ENCODE measurements around the gene TIMM17A.

The TIMM17A gene

DNA sequence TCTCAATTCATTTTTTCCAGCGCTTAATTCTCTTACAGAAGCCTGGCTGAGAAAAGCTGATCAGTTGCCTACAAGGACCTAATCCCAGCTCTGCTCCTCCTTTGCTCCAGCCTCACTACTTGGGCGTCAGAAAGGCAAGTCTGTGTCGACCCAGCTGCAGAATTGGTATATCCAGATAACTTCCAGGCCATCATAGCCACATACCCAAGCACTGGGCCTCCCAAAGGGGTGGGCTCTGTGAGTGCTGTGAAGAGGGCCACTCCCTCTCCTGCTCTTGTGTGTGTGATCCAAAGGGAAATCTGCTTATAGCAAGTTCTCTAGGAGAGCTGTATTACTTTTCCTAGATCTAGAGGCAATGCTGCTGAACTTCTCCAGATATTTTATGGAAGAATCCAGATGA is 27.0 kb upstream of the TIMM17A start:
- Histone ChIP-seq H3F3A (ENCODE audit: low read depth) (no peaks in the 10 kb centered on the region), H3K9ac (ENCODE audit: low read depth, low read length, poor library complexity, severe bottlenecking) (no peak overlapping the region), H3K27me3 (ENCODE audit: insufficient read depth, low read length, poor library complexity, severe bottlenecking) (no peaks in the 10 kb centered on the region), H3K4me2 (ENCODE audit: low read depth, low read length, poor library complexity, severe bottlenecking) (no peak overlapping the region), H3K4me3 (ENCODE audit: low read length, poor library complexity, severe bottlenecking) (no peak overlapping the region), H3K9me2 (replicated peaks; ENCODE audit: low read depth, low read length) (no peaks in the 10 kb centered on the region), H3K4me1 (ENCODE audit: insufficient read depth, low read length, poor library complexity, severe bottlenecking) (no peaks in the 10 kb centered on the region), H3K79me2 (ENCODE audit: insufficient read depth, low read length) (no peaks in the 10 kb centered on the region), H3K9me3 (ENCODE audit: insufficient read depth, low read depth, low read length) (no peaks in the 10 kb centered on the region), H4K20me1 (ENCODE audit: insufficient read depth, low read length, poor library complexity, severe bottlenecking) (no peaks in the 10 kb centered on the region), H2AFZ (ENCODE audit: low read length) (no peak overlapping the region), H3K36me3 (ENCODE audit: insufficient read depth, low read length) (no peaks in the 10 kb centered on the region)
- TF ChIP-seq, protein P1, sequence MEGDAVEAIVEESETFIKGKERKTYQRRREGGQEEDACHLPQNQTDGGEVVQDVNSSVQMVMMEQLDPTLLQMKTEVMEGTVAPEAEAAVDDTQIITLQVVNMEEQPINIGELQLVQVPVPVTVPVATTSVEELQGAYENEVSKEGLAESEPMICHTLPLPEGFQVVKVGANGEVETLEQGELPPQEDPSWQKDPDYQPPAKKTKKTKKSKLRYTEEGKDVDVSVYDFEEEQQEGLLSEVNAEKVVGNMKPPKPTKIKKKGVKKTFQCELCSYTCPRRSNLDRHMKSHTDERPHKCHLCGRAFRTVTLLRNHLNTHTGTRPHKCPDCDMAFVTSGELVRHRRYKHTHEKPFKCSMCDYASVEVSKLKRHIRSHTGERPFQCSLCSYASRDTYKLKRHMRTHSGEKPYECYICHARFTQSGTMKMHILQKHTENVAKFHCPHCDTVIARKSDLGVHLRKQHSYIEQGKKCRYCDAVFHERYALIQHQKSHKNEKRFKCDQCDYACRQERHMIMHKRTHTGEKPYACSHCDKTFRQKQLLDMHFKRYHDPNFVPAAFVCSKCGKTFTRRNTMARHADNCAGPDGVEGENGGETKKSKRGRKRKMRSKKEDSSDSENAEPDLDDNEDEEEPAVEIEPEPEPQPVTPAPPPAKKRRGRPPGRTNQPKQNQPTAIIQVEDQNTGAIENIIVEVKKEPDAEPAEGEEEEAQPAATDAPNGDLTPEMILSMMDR (conservative IDR thresholded peaks at IDR 0.05; ENCODE audit: low read length): no peak
- TF ChIP-seq EZH2phosphoT487 (IDR thresholded peaks at IDR 0.05; ENCODE audit: borderline replicate concordance): no peak

DNA sequence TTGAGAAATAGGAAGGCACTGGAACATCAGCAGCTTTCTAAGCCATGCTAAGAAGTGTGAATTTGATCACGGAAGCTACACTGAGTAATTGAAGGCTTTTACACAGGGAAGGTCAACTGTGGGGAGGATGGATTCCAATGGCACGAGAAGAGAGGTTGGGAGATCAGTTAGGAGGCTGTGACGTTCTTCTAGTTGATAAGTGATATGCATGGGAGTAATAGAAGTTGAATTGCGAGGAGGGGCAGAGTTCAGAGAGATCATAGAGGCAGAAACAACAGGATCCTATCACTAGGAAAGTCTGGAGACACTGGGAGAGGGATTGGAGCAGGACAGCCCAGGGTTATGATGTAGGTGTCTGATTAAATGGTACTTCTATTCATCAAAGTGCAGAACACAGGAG is 25.2 kb upstream of the TIMM17A start:
- Histone ChIP-seq H3K36me3 (ENCODE audit: insufficient read depth, low read length) (no peaks in the 10 kb centered on the region), H3K9me3 (ENCODE audit: insufficient read depth, low read depth, low read length) (no peaks in the 10 kb centered on the region), H3K4me3 (ENCODE audit: low read length, poor library complexity, severe bottlenecking) (no peak overlapping the region), H3K79me2 (ENCODE audit: insufficient read depth, low read length) (no peaks in the 10 kb centered on the region), H3K9ac (ENCODE audit: low read depth, low read length, poor library complexity, severe bottlenecking) (no peak overlapping the region), H3K27me3 (ENCODE audit: insufficient read depth, low read length, poor library complexity, severe bottlenecking) (no peaks in the 10 kb centered on the region), H3F3A (ENCODE audit: low read depth) (no peaks in the 10 kb centered on the region), H2AFZ (ENCODE audit: low read length) (no peak overlapping the region), H3K4me1 (ENCODE audit: insufficient read depth, low read length, poor library complexity, severe bottlenecking) (no peaks in the 10 kb centered on the region), H4K20me1 (ENCODE audit: insufficient read depth, low read length, poor library complexity, severe bottlenecking) (no peaks in the 10 kb centered on the region), H3K9me2 (replicated peaks; ENCODE audit: low read depth, low read length) (no peaks in the 10 kb centered on the region), H3K4me2 (ENCODE audit: low read depth, low read length, poor library complexity, severe bottlenecking) (no peak overlapping the region)
- TF ChIP-seq EZH2phosphoT487 (IDR thresholded peaks at IDR 0.05; ENCODE audit: borderline replicate concordance): no peak
- TF ChIP-seq, protein P1 (conservative IDR thresholded peaks at IDR 0.05; ENCODE audit: low read length): no peak

DNA sequence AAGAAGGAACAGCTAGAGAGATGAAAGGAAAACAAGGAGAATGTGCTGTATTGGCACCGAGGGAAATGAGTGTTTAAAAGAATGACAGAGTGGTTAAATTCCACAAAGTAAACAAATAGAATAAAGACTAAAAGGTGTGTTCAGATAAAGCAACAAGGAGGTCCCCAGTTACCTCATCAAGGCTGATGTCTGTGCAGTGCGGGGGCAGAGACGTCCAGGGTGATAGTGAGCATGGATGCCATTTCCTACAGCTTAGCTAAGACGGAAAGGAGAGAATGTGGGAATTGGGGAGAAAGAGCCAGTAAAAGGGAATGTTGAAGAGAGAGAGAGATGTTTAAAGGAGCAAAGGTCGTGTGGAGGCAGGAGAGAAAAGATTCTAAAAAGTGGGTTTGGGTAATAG is 24.5 kb upstream of the TIMM17A start:
- H3F3A ChIP-seq (ENCODE audit: low read depth): no peaks in the 10 kb centered on the region
- H3K4me2 ChIP-seq (ENCODE audit: low read depth, low read length, poor library complexity, severe bottlenecking): no peak overlapping the region
- no peaks in the 10 kb centered on the region for H3K4me1 ChIP-seq (ENCODE audit: insufficient read depth, low read length, poor library complexity, severe bottlenecking)
- no peak overlapping the region for H3K4me3 ChIP-seq (ENCODE audit: low read length, poor library complexity, severe bottlenecking)
- TF ChIP-seq, protein P1 (conservative IDR thresholded peaks at IDR 0.05; ENCODE audit: low read length): no peak
- TF ChIP-seq EZH2phosphoT487 (IDR thresholded peaks at IDR 0.05; ENCODE audit: borderline replicate concordance): no peak
- H2AFZ ChIP-seq (ENCODE audit: low read length): no peak overlapping the region
- H3K9me3 ChIP-seq (ENCODE audit: insufficient read depth, low read depth, low read length): no peaks in the 10 kb centered on the region
- H3K27me3 ChIP-seq (ENCODE audit: insufficient read depth, low read length, poor library complexity, severe bottlenecking): no peaks in the 10 kb centered on the region
- no peaks in the 10 kb centered on the region for H4K20me1 ChIP-seq (ENCODE audit: insufficient read depth, low read length, poor library complexity, severe bottlenecking)
- no peaks in the 10 kb centered on the region for H3K36me3 ChIP-seq (ENCODE audit: insufficient read depth, low read length)
- no peaks in the 10 kb centered on the region for H3K9me2 ChIP-seq (replicated peaks; ENCODE audit: low read depth, low read length)
- no peak overlapping the region for H3K9ac ChIP-seq (ENCODE audit: low read depth, low read length, poor library complexity, severe bottlenecking)
- H3K79me2 ChIP-seq (ENCODE audit: insufficient read depth, low read length): no peaks in the 10 kb centered on the region

Data from Loucy (cell line).